PC-9 (cell line): Measurements from ENCODE around the gene BRIP1. TPM values are rescaled to one million over a fixed set of nuclear protein-coding genes. Genes with fewer than 3 reads are reported as not detected.
"Not testable (repeated sequence)": the region's sequence is repeated elsewhere in the genome, so short reads cannot be mapped to it uniquely, and the experiment has no call there.

Source experiments
- BruUV-seq: library from RNA; stranded (reverse); fragments of 400-500 nt; replicated peaks from 2 replicates; lab custom pipeline; 2021; lab: Mats Ljungman, UMichigan
- CTCF ChIA-PET: fragments of 300-600 bp; sonication (Branson Sonifier 250); formaldehyde crosslinking; loops from one replicate; lab custom pipeline; 2022; ENCODE audit warnings: antibody characterized with exemption; lab: Charles Lee
- POLR2A ChIA-PET: fragments of 300-600 bp; sonication (Branson Sonifier 250); formaldehyde crosslinking; loops from one replicate; lab custom pipeline; 2022; ENCODE audit warnings: antibody characterized with exemption; ENCODE audit not compliant: unreplicated experiment; lab: Charles Lee
- DNase-seq, 2 experiments: peaks; one replicate each; pipeline versions ENCODE4 v3.0.0 to v3.0.0-alpha.2; 2015 to 2022; ENCODE audit warnings: mixed read lengths in 1 of 2
- H2AFZ ChIP-seq: fragments of 200-600 bp; sonication (generic); 2 replicates; pipeline ENCODE4 v1.8.1; 2017; ENCODE audit warnings: antibody characterized with exemption
- H3F3A ChIP-seq: fragments of 200-600 bp; sonication (generic); 2 replicates; pipeline ENCODE4 v1.8.1; 2017; ENCODE audit warnings: antibody characterized with exemption, mild to moderate bottlenecking, low read depth; ENCODE audit not compliant: insufficient read depth
- H3K27ac ChIP-seq: fragments of 200-600 bp; sonication (generic); 2 replicates; pipeline ENCODE4 v1.6.1; 2016; ENCODE audit warnings: mixed run types
- H3K27me3 ChIP-seq: fragments of 200-600 bp; sonication (generic); 2 replicates; pipeline ENCODE4 v1.6.1; 2016; ENCODE audit warnings: low read depth, mixed run types; ENCODE audit not compliant: insufficient read depth
- H3K36me3 ChIP-seq: fragments of 200-600 bp; sonication (generic); 2 replicates; pipeline ENCODE4 v1.6.1; 2016; ENCODE audit warnings: low read depth, mixed run types
- H3K4me1 ChIP-seq: fragments of 200-600 bp; sonication (generic); replicated peaks from 2 replicates; pipeline ENCODE4 v1.6.1; 2016; ENCODE audit warnings: mixed run types; ENCODE audit not compliant: insufficient read depth
- H3K4me2 ChIP-seq: fragments of 200-600 bp; sonication (generic); 2 replicates; pipeline ENCODE4 v1.6.1; 2017; ENCODE audit warnings: mixed run types
- H3K4me3 ChIP-seq: fragments of 200-600 bp; sonication (generic); 2 replicates; pipeline ENCODE4 v1.6.1; 2016; ENCODE audit warnings: mixed run types
- H3K79me2 ChIP-seq: fragments of 200-600 bp; sonication (generic); 2 replicates; pipeline ENCODE4 v1.6.1; 2017; ENCODE audit warnings: low read depth, mixed run types
- H3K9me2 ChIP-seq: fragments of 200-600 bp; sonication (generic); 2 replicates; pipeline ENCODE4 v1.8.1; 2017; ENCODE audit warnings: mild to moderate bottlenecking; ENCODE audit not compliant: insufficient read depth
- H3K9me3 ChIP-seq: fragments of 200-600 bp; sonication (generic); 2 replicates; pipeline ENCODE4 v1.8.1; 2016; ENCODE audit warnings: low read depth; ENCODE audit not compliant: insufficient read depth
- H4K20me1 ChIP-seq: fragments of 200-600 bp; sonication (generic); 2 replicates; pipeline ENCODE4 v1.8.1; 2017; ENCODE audit not compliant: insufficient read depth
- EZH2 ChIP-seq: fragments of 200-600 bp; sonication (generic); IDR thresholded peaks from 2 replicates; pipeline ENCODE4 v1.8.0; 2017; ENCODE audit warnings: antibody characterized with exemption, low read depth
- intact Hi-C: fragments of 100-400 bp; cut with micrococcal nuclease; formaldehyde crosslinking; loops from one replicate; pipeline ENCODE4 v1.10.0; 2022; ENCODE audit not compliant: unreplicated experiment
- total RNA-seq: library from RNA; stranded (reverse); gene quantifications from 2 replicates; pipeline ENCODE4 v1.2.3, GENCODE V29; 2021
- TF ChIP-seq, protein P1 (sequence below): fragments of 200-600 bp; sonication (generic); conservative IDR thresholded peaks from 2 replicates; pipeline ENCODE4 v1.6.1; 2017; ENCODE audit warnings: mixed run types, antibody characterized with exemption, mild to moderate bottlenecking, moderate library complexity

The BRIP1 gene
- total RNA-seq, 1 experiment from 2014 or later = 16.0 TPM

DNA sequence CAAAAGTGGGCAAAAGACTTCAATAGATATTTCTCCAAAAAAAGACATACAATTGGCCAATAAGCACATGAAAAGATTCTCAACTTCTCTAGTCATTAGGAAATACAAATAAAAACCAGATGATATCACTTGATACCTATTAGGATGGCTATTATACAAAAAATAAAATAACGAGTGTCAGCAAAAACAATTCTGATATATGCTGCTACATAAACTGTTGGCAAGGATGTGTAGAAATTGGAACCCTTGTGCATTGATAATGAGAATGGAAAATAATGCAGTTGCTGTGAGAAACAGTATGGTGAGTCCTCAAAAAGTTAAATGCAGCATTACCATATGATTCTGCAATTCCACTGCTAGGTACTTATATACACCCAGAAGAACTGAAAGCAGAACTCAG lies 80.6 kb downstream of the BRIP1 start:
- BruUV-seq = no TSS peak
- Histone ChIP-seq H3K27ac (no peak overlapping the region), H3K9me2 (no peaks in the 10 kb centered on the region; the same call in 1 of the 2 replicates), H3K4me1 (no peaks in the 10 kb centered on the region), H3F3A (peaks cover 5% of the 10 kb centered on the region; the same call in 1 of the 2 replicates), H3K36me3 (peaks cover 8% of the 10 kb centered on the region; the same call in 1 of the 2 replicates), H3K4me2 (no peak overlapping the region), H4K20me1 (no peaks in the 10 kb centered on the region), H3K9me3 (no peaks in the 10 kb centered on the region), H2AFZ (no peak overlapping the region), H3K27me3 (no peaks in the 10 kb centered on the region), H3K79me2 (no peaks in the 10 kb centered on the region), H3K4me3 (no peak overlapping the region)
- TF ChIP-seq EZH2 = no peak
- TF ChIP-seq, protein P1, sequence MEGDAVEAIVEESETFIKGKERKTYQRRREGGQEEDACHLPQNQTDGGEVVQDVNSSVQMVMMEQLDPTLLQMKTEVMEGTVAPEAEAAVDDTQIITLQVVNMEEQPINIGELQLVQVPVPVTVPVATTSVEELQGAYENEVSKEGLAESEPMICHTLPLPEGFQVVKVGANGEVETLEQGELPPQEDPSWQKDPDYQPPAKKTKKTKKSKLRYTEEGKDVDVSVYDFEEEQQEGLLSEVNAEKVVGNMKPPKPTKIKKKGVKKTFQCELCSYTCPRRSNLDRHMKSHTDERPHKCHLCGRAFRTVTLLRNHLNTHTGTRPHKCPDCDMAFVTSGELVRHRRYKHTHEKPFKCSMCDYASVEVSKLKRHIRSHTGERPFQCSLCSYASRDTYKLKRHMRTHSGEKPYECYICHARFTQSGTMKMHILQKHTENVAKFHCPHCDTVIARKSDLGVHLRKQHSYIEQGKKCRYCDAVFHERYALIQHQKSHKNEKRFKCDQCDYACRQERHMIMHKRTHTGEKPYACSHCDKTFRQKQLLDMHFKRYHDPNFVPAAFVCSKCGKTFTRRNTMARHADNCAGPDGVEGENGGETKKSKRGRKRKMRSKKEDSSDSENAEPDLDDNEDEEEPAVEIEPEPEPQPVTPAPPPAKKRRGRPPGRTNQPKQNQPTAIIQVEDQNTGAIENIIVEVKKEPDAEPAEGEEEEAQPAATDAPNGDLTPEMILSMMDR = no peak
- DNase-seq = no peak
- intact Hi-C loops = no loop called here
- ChIA-PET CTCF (no interaction called here), POLR2A (no interaction called here)

DNA sequence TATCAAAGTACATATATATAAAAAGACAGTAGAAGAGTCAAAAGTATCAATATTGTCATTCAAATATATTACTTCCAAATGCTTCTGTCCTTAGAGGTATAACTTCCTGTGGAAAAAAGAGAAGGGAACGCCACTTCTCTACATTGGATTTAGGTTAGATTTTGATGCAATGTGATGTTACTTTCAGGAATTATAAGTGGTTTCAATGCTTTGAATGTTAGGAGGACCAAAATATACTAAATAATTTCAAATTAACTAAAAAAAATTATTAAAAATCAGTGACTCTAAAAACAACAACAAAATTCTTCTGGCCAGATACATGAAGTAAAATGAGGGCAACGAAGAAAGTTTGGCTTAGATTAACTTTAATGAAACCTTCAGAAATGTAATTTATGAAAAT lies 88.0 kb downstream of the BRIP1 start:
- Histone ChIP-seq H3K36me3 (peaks cover 11% of the 10 kb centered on the region; the same call in 1 of the 2 replicates), H3K4me2 (no peak overlapping the region), H3K27ac (no peak overlapping the region), H4K20me1 (no peaks in the 10 kb centered on the region), H3K9me3 (peaks cover 10% of the 10 kb centered on the region), H2AFZ (no peak overlapping the region), H3K4me1 (0 out of 2 replicates have a peak, but pooled peaks cover 5% of the 10 kb centered on the region), H3K27me3 (no peaks in the 10 kb centered on the region), H3K9me2 (no peaks in the 10 kb centered on the region), H3K79me2 (no peaks in the 10 kb centered on the region), H3K4me3 (no peak overlapping the region), H3F3A (peaks cover 5% of the 10 kb centered on the region; the same call in 1 of the 2 replicates)
- ChIA-PET POLR2A (no interaction called here), CTCF (no interaction called here)
- BruUV-seq = no TSS peak
- DNase-seq = no peak
- intact Hi-C loops = no loop called here
- TF ChIP-seq EZH2 = no peak
- TF ChIP-seq, protein P1 = no peak

DNA sequence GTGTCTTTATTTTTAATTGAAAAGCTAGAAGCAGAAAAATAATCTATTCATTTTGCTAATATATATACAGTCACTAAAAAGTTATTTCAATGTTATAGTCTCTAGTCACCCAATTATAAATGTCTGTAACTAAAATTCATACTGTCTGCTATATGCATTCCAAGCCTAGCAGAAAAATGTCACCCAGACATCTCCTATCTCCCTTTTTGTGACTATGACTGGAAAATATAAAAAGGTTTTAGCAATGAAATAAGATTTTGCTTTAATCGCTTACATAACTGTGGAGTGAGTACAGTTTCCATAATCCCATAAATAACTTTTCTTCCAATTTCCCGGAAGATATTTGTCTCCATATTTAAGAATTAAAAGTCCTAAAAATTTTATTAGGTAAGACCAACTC lies 88.6 kb downstream of the BRIP1 start:
- Histone ChIP-seq H3K4me2 (no peak overlapping the region), H3K9me2 (no peaks in the 10 kb centered on the region), H3K27me3 (no peaks in the 10 kb centered on the region), H3K4me1 (0 out of 2 replicates have a peak, but pooled peaks cover 5% of the 10 kb centered on the region), H2AFZ (no peak overlapping the region), H3F3A (peaks cover 5% of the 10 kb centered on the region; the same call in 1 of the 2 replicates), H3K36me3 (peaks cover 11% of the 10 kb centered on the region; the same call in 1 of the 2 replicates), H3K79me2 (no peaks in the 10 kb centered on the region), H3K9me3 (peaks cover 10% of the 10 kb centered on the region), H3K4me3 (no peak overlapping the region), H3K27ac (no peak overlapping the region), H4K20me1 (no peaks in the 10 kb centered on the region)
- no peak for DNase-seq
- BruUV-seq = no TSS peak
- ChIA-PET POLR2A (no interaction called here), CTCF (no interaction called here)
- intact Hi-C loops = no loop called here
- TF ChIP-seq, protein P1 = no peak
- TF ChIP-seq EZH2 = no peak

DNA sequence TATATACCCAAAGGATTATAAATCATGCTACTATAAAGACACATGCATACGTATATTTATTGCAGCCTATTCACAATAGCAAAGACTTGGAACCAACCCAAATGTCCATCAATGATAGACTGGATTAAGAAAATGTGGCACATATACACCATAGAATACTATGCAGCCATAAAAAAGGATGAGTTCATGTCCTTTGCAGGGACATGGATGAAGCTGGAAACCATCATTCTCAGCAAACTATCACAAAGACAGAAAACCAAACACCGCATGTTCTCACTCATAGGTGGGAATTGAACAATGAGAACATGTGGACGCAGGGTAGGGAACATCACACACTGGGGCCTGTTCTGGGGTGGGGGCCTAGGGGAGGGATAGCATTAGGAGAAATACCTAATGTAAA lies 89.2 kb downstream of the BRIP1 start:
- intact Hi-C loops, CTCF ChIA-PET, BruUV-seq: not testable (repeated sequence)

More for the DNA sequence above, 89.2 kb downstream of the BRIP1 start:
- H3F3A ChIP-seq, H3K27me3 ChIP-seq, H3K4me1 ChIP-seq, POLR2A ChIA-PET, H3K27ac ChIP-seq, H3K4me2 ChIP-seq, H3K9me3 ChIP-seq, H4K20me1 ChIP-seq, H3K4me3 ChIP-seq, H3K9me2 ChIP-seq, H3K79me2 ChIP-seq, H2AFZ ChIP-seq, DNase-seq: not testable (repeated sequence)
- peaks cover 11% of the 10 kb centered on the region; the same call in 1 of the 2 replicates for H3K36me3 ChIP-seq
